ENCODE results near the gene DSCAM. TPM values are rescaled to one million over a fixed set of nuclear protein-coding genes. Genes with fewer than 3 reads are reported as not detected.

Gene DSCAM
- total and polyA plus RNA-seq, 2 donors (not counting 3 experiments of a cell fraction or from before 2014, with no cell fraction given), result not detected

DNA sequence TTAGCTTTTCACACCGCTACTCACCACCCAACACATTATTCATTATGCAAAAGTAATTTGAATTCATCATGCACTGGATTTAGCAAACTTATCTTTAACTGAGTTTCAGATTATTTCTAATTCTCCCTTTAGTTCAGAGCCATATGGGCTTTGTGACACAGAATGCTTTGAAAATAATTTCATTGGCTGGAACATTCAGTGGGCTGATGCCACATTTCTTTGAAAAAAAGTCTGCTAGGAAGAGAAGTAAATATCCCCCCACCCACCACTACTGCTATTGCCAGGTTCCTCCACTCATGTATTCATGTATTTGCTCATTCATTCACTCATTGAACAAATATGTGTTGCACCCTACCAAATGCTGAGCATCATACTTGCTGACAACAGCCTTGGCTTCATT is 280.5 kb downstream of the DSCAM start:
- Histone ChIP-seq H2AFZ (ENCODE audit: low read depth, low read length) (no peak overlapping the region), H3K27me3 (ENCODE audit: control insufficient read depth in 2 of 2, insufficient read depth in 2 of 2, low read length in 2 of 2) (no peaks in the 10 kb centered on the region), H3K79me2 (ENCODE audit: control insufficient read depth, insufficient read depth, low read length) (no peaks in the 10 kb centered on the region), H3K36me3 (ENCODE audit: control insufficient read depth in 2 of 2, extremely low read depth in 1 of 2, insufficient read depth in 2 of 2, low read length in 2 of 2) (no peaks in the 10 kb centered on the region), H3K9ac (replicated peaks; ENCODE audit: extremely low read depth, insufficient read depth, low read length) (no peak overlapping the region), H3K9me1 (replicated peaks; ENCODE audit: control insufficient read depth, extremely low read depth, insufficient read depth, low read length) (no peaks in the 10 kb centered on the region), H3K4me1 (ENCODE audit: control insufficient read depth, extremely low read depth, insufficient read depth, low read length) (no peaks in the 10 kb centered on the region), H3K4me3 (replicated peaks in 1 of 3; ENCODE audit: insufficient read depth in 1 of 3, low read depth in 1 of 3, low read length in 3 of 3) (no peak overlapping the region), H4K20me1 (replicated peaks; ENCODE audit: control insufficient read depth, extremely low read depth, insufficient read depth, low read length) (no peaks in the 10 kb centered on the region), H3K9me3 (replicated peaks; ENCODE audit: control insufficient read depth, insufficient read depth, low read length) (peaks cover 6% of the 10 kb centered on the region), H3K4me2 (ENCODE audit: insufficient read depth, low read length) (no peak overlapping the region), H3K27ac (ENCODE audit: insufficient read depth, low read depth, low read length) (no peak overlapping the region)
- no peak for DNase-seq (ENCODE audit: low read depth, low spot score)
- POLR2A ChIA-PET, result no interaction called here
- dilution Hi-C loops (cut with MboI; ENCODE audit: extremely low pct_ligation_motif_present, low sequenced_read_pairs), result no loop called here
- CTCF ChIA-PET, result no interaction called here
- intact Hi-C loops (cut with micrococcal nuclease), result no loop called here
- no TSS peak for BruUV-seq (replicated peaks)
- FAIRE-seq, result no peak
- TF ChIP-seq, protein P1, sequence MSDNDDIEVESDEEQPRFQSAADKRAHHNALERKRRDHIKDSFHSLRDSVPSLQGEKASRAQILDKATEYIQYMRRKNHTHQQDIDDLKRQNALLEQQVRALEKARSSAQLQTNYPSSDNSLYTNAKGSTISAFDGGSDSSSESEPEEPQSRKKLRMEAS (IDR thresholded peaks at IDR 0.05; ENCODE audit: insufficient read depth, insufficient read length), result no peak
- TF ChIP-seq, protein P2, sequence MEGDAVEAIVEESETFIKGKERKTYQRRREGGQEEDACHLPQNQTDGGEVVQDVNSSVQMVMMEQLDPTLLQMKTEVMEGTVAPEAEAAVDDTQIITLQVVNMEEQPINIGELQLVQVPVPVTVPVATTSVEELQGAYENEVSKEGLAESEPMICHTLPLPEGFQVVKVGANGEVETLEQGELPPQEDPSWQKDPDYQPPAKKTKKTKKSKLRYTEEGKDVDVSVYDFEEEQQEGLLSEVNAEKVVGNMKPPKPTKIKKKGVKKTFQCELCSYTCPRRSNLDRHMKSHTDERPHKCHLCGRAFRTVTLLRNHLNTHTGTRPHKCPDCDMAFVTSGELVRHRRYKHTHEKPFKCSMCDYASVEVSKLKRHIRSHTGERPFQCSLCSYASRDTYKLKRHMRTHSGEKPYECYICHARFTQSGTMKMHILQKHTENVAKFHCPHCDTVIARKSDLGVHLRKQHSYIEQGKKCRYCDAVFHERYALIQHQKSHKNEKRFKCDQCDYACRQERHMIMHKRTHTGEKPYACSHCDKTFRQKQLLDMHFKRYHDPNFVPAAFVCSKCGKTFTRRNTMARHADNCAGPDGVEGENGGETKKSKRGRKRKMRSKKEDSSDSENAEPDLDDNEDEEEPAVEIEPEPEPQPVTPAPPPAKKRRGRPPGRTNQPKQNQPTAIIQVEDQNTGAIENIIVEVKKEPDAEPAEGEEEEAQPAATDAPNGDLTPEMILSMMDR (IDR thresholded peaks at IDR 0.05; ENCODE audit: extremely low read depth in 1 of 2, insufficient read depth in 1 of 2, low read depth in 1 of 2, low read length in 2 of 2), result no peak
- TF ChIP-seq JUN (IDR thresholded peaks at IDR 0.05; ENCODE audit: borderline replicate concordance, insufficient read depth, insufficient read length, low read depth), result no peak
- no peak for TF ChIP-seq FOS (IDR thresholded peaks at IDR 0.05; ENCODE audit: borderline replicate concordance, insufficient read depth, low read length)
- TF ChIP-seq GATA2 (IDR thresholded peaks at IDR 0.05; ENCODE audit: insufficient read depth, insufficient read length, low read depth, low read length), result no peak
- TF ChIP-seq POLR2AphosphoS5 (IDR thresholded peaks at IDR 0.05; ENCODE audit: insufficient read depth, low read depth, low read length), result no peak
- no peak for TF ChIP-seq EZH2 (IDR thresholded peaks at IDR 0.05; ENCODE audit: borderline replicate concordance, low read depth, low read length, severe bottlenecking)
- TF ChIP-seq POLR2A (IDR thresholded peaks at IDR 0.05; ENCODE audit: low read depth, low read length), result no peak
- no peak for TF ChIP-seq MYC (IDR thresholded peaks at IDR 0.05; ENCODE audit: low read depth, low read length)
